Ovary (tissue), 9 donors: ENCODE data around the gene ZNRF1. TPM values are rescaled to one million over a fixed set of nuclear protein-coding genes. Genes with fewer than 3 reads are reported as not detected.
"Not testable (repeated sequence)": the region's sequence is repeated elsewhere in the genome, so short reads cannot be mapped to it uniquely, and the experiment has no call there.

Experiments used
- DNase-seq, 5 donors: peaks; one replicate each; pipeline ENCODE4 v3.0.0-alpha.2; 2019 to 2020
- H3K27ac ChIP-seq, 2 donors: fragments of 200-600 bp; one replicate each; pipeline versions ENCODE4 v1.5.1 to v1.8.0; 2019 to 2022
- H3K27me3 ChIP-seq: fragments of 200-600 bp; one replicate; pipeline ENCODE4 v1.8.0; 2022
- H3K36me3 ChIP-seq: fragments of 200-600 bp; sonication (generic); one replicate; pipeline ENCODE4 v1.5.1; 2019
- H3K4me1 ChIP-seq: one replicate; pipeline ENCODE4 v1.8.1; 2013; ENCODE audit warnings: mild to moderate bottlenecking, moderate library complexity; ENCODE audit not compliant: insufficient read depth
- H3K4me3 ChIP-seq: fragments of 200-600 bp; sonication (generic); one replicate; pipeline ENCODE4 v1.5.1; 2017
- H3K9me3 ChIP-seq, 2 donors: fragments of 200-600 bp in 1 of 2; sonication (generic) in 1 of 2; one replicate each; pipeline versions ENCODE4 v1.5.1 to v1.8.1; 2013 to 2019; ENCODE audit warnings: mild to moderate bottlenecking in 1 of 2, moderate library complexity in 1 of 2
- EP300 ChIP-seq: sonication (generic); formaldehyde crosslinking; IDR thresholded peaks from one replicate; pipeline ENCODE4 v1.6.1; 2017; ENCODE audit warnings: antibody characterized with exemption
- POLR2A ChIP-seq: fragments of 450-650 bp; IDR thresholded peaks from one replicate; pipeline ENCODE4 v1.6.1; 2017; ENCODE audit warnings: antibody characterized with exemption, mild to moderate bottlenecking, moderate library complexity
- WGBS, 3 donors: extraction: QIAGEN DNeasy Blood & Tissue Kit in 1 of 3; methylation state at CpG; one replicate each; pipeline versions ENCODE4 v1.1.5 to v1.1.7; 2013 to 2017; 5-methylcytosine and 5-hydroxymethylcytosine counted together
- intact Hi-C, 4 donors: fragments of 100-400 bp; cut with DNase I; formaldehyde crosslinking; loops; one replicate each; pipeline versions ENCODE4 v1.11.0 to v1.15.1; 2022 to 2023
- polyA plus RNA-seq, 2 donors: library from polyadenylated mRNA; stranded (reverse); fragments of 200-250 nt in 1 of 2; fragments of 350-450 nt in 1 of 2; fragmentation: Illumina TruSeq in 1 of 2; extraction: RNeasy Lipid Tissue Mini Kit (QIAGEN cat#74804) in 1 of 2; gene quantifications; one replicate each; pipeline ENCODE4 v1.2.3, GENCODE V29; 2013 to 2014
- total RNA-seq, 7 donors: library from RNA; depleted of rRNA in 2 of 7; stranded (reverse); fragments of >200 nt in 2 of 7; fragmentation: NEBNext Ultra II Directional in 3 of 7; extraction: Animal tissue kit (Norgen Biotek cat#: 25700) in 3 of 7; gene quantifications; one replicate each; pipeline versions ENCODE4 v1.1.0 to v1.2.4, GENCODE V29; 2016 to 2023
- TF ChIP-seq, protein P1 (sequence below), 3 donors: fragments of 450-650 bp in 2 of 3; fragments of 200-600 bp in 1 of 3; IDR thresholded peaks; one replicate each; pipeline versions ENCODE4 v1.5.1 to v1.8.0; 2016 to 2022; ENCODE audit warnings: antibody characterized with exemption in 3 of 3, mild to moderate bottlenecking in 1 of 3
- donor health status: DM: no; HTN: no; CAD: no; lungs with moderate emphysema.
- donor health status: DM: no; HTN: no; CAD: no.
- donor health status: Bipolar disorder and iron deficiency.
- donor health status: DM: yes; HTN: yes; CAD: no.
- donor health status: DM: no; HTN: no; CAD: no.
- donor health status: DM: yes; HTN: yes; CAD: no.

Gene ZNRF1
- total and polyA plus RNA-seq, 9 donors = 10.8 to 27.9 (median 24.3) TPM

DNA sequence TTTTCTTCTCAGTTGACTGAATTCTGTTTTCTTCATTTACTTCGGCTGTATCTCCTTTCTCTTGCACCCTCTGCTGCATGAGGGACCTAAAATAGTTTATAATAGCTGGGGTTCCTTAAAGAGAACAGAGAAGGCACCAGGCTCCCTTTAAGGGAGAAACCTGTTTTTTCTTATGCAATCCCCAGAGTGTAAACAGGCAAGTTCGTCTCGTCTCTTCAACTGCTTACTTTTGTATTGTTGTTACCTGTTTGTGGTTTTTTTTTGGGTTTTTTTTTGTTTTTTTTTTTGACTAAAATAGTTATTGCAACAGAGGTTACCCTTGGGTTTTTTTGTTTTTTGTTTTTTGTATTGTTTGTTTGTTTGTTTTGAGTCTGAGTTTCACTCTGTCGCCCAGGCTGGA, 121.4 kb downstream of the ZNRF1 start:
- H3K27ac ChIP-seq = no peak overlapping the region
- no peak for DNase-seq
- peaks cover 4% of the 10 kb centered on the region for H3K4me1 ChIP-seq
- TF ChIP-seq, protein P1, sequence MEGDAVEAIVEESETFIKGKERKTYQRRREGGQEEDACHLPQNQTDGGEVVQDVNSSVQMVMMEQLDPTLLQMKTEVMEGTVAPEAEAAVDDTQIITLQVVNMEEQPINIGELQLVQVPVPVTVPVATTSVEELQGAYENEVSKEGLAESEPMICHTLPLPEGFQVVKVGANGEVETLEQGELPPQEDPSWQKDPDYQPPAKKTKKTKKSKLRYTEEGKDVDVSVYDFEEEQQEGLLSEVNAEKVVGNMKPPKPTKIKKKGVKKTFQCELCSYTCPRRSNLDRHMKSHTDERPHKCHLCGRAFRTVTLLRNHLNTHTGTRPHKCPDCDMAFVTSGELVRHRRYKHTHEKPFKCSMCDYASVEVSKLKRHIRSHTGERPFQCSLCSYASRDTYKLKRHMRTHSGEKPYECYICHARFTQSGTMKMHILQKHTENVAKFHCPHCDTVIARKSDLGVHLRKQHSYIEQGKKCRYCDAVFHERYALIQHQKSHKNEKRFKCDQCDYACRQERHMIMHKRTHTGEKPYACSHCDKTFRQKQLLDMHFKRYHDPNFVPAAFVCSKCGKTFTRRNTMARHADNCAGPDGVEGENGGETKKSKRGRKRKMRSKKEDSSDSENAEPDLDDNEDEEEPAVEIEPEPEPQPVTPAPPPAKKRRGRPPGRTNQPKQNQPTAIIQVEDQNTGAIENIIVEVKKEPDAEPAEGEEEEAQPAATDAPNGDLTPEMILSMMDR (IDR thresholded peaks at IDR 0.05) = no peak
- TF ChIP-seq POLR2A (no peak), EP300 (no peak)
- no peaks in the 10 kb centered on the region for H3K9me3 ChIP-seq
- no peaks in the 10 kb centered on the region for H3K27me3 ChIP-seq
- WGBS, 3 donors = 39 to 58% (median 45%) methylated on average over 4 of the region's 4 CpGs
- no peak overlapping the region for H3K4me3 ChIP-seq
- H3K36me3 ChIP-seq = no peaks in the 10 kb centered on the region
- intact Hi-C loops = no loop called here

DNA sequence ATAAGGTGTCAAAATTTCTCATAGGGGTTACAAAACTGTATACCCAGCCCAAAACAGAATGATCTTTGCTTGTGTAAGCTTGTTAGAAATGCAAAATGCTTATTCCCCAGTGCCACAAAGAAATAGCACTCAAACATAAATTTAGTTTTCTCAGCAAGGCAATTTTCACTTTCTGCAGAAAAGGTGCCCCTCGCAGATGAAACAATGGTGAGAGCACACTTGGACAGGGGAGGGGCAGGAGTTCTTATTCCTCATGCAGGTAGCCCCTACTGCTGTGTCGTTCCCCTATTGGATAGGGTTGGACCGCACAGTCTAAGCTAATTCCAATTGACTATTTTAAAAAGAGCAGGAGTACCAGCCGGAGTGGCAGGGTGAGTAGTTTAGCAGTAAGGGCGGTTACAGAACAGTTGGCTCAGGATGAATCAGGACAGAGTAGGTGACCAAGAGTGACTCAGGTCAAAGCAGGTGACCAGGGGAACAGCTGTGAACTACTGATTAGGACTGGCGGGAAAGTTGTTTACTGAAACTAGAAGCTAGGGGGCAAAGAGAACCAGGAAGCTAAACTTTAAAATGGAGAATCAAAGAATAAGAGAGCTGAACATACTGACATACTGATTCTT, 123.2 kb downstream of the ZNRF1 start:
- H3K27ac ChIP-seq = no peak overlapping the region
- no peaks in the 10 kb centered on the region for H3K4me1 ChIP-seq
- no peak for DNase-seq
- WGBS, 3 donors = 95 to 96% (median 95%) methylated on average over 6 of the region's 6 CpGs
- H3K4me3 ChIP-seq = no peak overlapping the region
- intact Hi-C loops = no loop called here
- H3K9me3 ChIP-seq = no peaks in the 10 kb centered on the region
- H3K36me3 ChIP-seq = no peaks in the 10 kb centered on the region
- no peak for TF ChIP-seq POLR2A
- no peaks in the 10 kb centered on the region for H3K27me3 ChIP-seq

DNA sequence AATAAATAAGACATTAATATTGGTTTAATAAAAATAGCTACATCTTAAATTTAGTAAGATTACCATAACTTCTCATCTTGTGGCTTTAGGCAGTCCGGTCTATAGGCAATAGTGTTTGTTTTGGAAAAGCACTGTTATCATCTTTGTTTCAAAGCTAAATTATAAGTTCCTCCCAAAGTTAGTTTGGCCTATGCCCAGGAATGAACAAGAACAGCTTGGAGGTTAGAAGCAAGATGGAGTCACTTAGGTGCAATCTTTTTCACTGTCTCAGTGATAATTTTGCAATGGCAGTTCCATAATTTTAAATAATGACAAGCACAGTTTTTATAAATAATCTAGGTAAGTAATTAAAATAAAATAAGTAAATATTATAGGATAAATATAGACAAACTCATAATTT, 123.8 kb downstream of the ZNRF1 start:
- WGBS, 3 donors = 63 to 72% (median 71%) methylated on average over 1 of the region's 1 CpG
- Histone ChIP-seq H3K27me3 (no peaks in the 10 kb centered on the region), H3K36me3 (no peaks in the 10 kb centered on the region), H3K4me3 (no peak overlapping the region), H3K27ac (no peak overlapping the region), H3K9me3 (no peaks in the 10 kb centered on the region), H3K4me1 (no peaks in the 10 kb centered on the region)
- no peak for TF ChIP-seq EP300
- intact Hi-C loops = no loop called here
- DNase-seq = no peak

DNA sequence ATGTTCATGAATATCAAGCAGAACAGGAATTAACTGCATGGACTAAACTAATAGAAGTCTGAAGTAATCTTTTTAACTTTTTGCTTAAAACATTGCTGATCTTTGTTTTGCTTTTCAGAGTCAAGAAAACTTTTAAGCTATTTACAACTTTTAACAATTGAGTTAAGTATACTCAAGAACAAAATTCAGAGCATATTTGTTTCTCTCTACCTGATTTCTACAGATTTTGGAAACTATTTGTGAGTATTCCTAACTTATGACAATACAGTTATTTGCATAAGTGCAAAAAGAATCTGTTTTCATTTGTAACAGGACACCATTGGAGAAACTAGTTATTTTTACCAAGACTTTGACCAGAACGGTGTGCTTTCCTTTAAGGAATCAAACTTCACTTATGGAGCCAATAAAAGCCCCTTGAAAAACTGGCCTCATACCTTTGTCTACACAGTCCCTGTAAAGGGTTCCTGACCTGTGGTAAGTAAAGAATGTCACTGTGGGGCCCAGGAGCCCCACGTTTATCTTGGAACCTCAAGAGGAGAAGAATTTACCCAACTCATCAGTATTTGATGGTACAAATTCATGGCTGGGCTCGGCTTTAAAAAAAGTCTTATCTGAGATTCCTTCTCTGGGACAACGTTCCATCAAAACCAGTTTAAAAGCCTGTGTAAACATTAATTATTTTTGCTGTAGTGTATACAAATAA, 129.0 kb downstream of the ZNRF1 start:
- Histone ChIP-seq H3K36me3 (no peaks in the 10 kb centered on the region), H3K27me3 (no peaks in the 10 kb centered on the region), H3K27ac (no peak overlapping the region), H3K4me3 (no peak overlapping the region), H3K9me3 (no peaks in the 10 kb centered on the region), H3K4me1 (no peaks in the 10 kb centered on the region)
- WGBS, 3 donors = 56 to 75% (median 63%) methylated on average over 4 of the region's 4 CpGs
- intact Hi-C loops = no loop called here
- no peak for TF ChIP-seq EP300
- TF ChIP-seq, protein P1 (IDR thresholded peaks at IDR 0.05) = no peak
- TF ChIP-seq POLR2A = no peak
- DNase-seq = no peak

DNA sequence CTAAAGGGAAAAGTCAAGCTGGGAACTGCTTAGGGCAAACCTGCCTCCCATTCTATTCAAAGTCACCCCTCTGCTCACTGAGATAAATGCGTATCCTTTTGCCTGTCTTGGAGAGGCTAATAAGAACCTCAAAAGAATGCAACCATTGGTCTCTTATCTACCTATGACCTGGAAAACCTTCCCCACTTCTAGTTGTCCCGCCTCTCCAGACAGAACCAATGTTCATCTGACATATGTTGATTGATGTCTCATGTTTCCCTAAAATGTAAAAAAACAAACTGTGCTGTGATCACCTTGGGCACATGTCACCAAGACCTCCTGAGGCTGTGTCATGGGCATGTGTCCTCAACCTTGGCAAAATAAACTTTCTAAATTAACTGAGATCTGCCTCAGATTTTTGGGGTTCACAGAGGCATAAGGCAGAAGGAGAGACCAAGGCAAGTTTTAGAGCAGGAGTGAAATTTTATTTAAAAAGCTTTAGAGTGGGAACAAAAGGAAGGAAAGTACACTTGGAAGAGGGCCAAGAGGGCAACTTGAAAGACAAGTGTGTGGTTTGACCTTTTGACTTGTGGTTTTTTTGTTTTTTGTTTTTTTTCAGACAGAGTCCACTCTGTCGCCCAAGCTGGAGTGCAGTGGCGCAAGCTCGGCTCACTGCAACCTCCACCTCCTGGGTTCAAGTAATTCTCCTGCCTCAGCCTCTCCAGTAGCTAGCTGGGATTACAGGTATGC, 130.8 kb downstream of the ZNRF1 start:
- H3K4me3 ChIP-seq, H3K27ac ChIP-seq, H3K9me3 ChIP-seq, intact Hi-C loops, H3K27me3 ChIP-seq, H3K36me3 ChIP-seq, H3K4me1 ChIP-seq, DNase-seq: not testable (repeated sequence)
- WGBS, 3 donors = 58 to 67% (median 61%) methylated on average over 5 of the region's 5 CpGs
